Measurements from ENCODE around the gene BRMS1L.

DNA sequence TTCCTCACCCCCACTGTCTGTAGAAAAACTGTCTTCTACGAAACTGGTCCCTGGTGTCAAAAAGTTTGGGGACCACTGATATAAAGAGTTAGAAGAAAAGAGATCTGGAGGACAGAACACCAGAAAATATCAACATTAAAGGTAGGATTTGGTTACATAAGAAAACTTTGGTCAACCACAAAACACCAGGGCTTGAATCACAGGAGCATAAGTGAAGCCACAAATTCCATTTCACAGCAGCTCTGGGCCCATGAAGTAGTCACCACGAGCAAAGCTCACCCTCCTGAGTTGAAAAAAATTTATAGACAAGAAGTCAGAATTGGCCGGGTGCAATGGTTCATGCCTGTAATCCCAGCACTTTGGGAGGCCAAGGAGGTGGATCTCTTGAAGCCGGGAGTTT, 36.5 kb upstream of the BRMS1L start:
- TF ChIP-seq, protein P1, sequence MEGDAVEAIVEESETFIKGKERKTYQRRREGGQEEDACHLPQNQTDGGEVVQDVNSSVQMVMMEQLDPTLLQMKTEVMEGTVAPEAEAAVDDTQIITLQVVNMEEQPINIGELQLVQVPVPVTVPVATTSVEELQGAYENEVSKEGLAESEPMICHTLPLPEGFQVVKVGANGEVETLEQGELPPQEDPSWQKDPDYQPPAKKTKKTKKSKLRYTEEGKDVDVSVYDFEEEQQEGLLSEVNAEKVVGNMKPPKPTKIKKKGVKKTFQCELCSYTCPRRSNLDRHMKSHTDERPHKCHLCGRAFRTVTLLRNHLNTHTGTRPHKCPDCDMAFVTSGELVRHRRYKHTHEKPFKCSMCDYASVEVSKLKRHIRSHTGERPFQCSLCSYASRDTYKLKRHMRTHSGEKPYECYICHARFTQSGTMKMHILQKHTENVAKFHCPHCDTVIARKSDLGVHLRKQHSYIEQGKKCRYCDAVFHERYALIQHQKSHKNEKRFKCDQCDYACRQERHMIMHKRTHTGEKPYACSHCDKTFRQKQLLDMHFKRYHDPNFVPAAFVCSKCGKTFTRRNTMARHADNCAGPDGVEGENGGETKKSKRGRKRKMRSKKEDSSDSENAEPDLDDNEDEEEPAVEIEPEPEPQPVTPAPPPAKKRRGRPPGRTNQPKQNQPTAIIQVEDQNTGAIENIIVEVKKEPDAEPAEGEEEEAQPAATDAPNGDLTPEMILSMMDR (IDR thresholded peaks at IDR 0.05) = no peak
- TF ChIP-seq EP300 (IDR thresholded peaks at IDR 0.05) = no peak
